Lung (tissue), 12 donors: Measurements from ENCODE around the gene ABCC4. TPM values are rescaled to one million over a fixed set of nuclear protein-coding genes. Genes with fewer than 3 reads are reported as not detected.
"Not testable (repeated sequence)": the region's sequence is repeated elsewhere in the genome, so short reads cannot be mapped to it uniquely, and the experiment has no call there.

Source experiments
- ATAC-seq: fragments of 200-7000 bp; cut with Tn5 transposase; one replicate; pipeline ENCODE4 v1.9.1; 2020; ENCODE audit warnings: moderate number of reproducible peaks; ENCODE audit not compliant: insufficient read depth, low FRiP score
- DNase-seq, 3 donors: peaks; one replicate each; pipeline ENCODE4 v3.0.0-alpha.2; 2013 to 2017
- H3K27ac ChIP-seq, 2 donors: one replicate each; pipeline ENCODE4 v1.5.1; 2013; ENCODE audit warnings: mild to moderate bottlenecking in 2 of 2, moderate library complexity in 2 of 2, control low read depth in 1 of 2, inconsistent platforms in 1 of 2, low read depth in 1 of 2, low read length in 1 of 2
- H3K27me3 ChIP-seq, 3 donors: one replicate each; pipeline ENCODE4 v1.5.1; 2013; ENCODE audit warnings: low read length in 2 of 3; ENCODE audit not compliant: control insufficient read depth in 3 of 3, insufficient read depth in 3 of 3
- H3K36me3 ChIP-seq, 4 donors: one replicate each; pipeline ENCODE4 v1.5.1; 2013; ENCODE audit warnings: low read length in 4 of 4, mild to moderate bottlenecking in 1 of 4, moderate library complexity in 1 of 4; ENCODE audit not compliant: control insufficient read depth in 4 of 4, insufficient read depth in 4 of 4
- H3K4me1 ChIP-seq, 5 donors: one replicate each; pipeline ENCODE4 v1.5.1; 2013; ENCODE audit warnings: low read length in 5 of 5, mild to moderate bottlenecking in 2 of 5, moderate library complexity in 1 of 5; ENCODE audit not compliant: control insufficient read depth in 5 of 5, insufficient read depth in 5 of 5
- H3K4me3 ChIP-seq: one replicate; pipeline ENCODE4 v1.5.1; 2013; ENCODE audit warnings: mild to moderate bottlenecking, control low read depth, moderate library complexity
- H3K9ac ChIP-seq, 2 donors: one replicate each; pipeline ENCODE4 v1.5.1; 2013; ENCODE audit warnings: low read length in 2 of 2, control low read depth in 1 of 2; ENCODE audit not compliant: insufficient read depth in 1 of 2
- H3K9me3 ChIP-seq, 4 donors: one replicate each; pipeline ENCODE4 v1.5.1; 2013; ENCODE audit warnings: low read length in 3 of 4, mild to moderate bottlenecking in 1 of 4, moderate library complexity in 1 of 4; ENCODE audit not compliant: control insufficient read depth in 4 of 4, insufficient read depth in 3 of 4
- WGBS, 2 donors: extraction: QIAGEN DNeasy Blood & Tissue Kit; methylation state at CpG; one replicate each; pipeline ENCODE4 v1.1.7; 2013; 5-methylcytosine and 5-hydroxymethylcytosine counted together
- polyA plus RNA-seq, 2 donors: library from polyadenylated mRNA; stranded (reverse); fragments of 200-250 nt; gene quantifications; one replicate each; pipeline ENCODE4 v1.2.1, GENCODE V29; 2013
- total RNA-seq, 2 donors: library from RNA; depleted of rRNA in 1 of 2; stranded (reverse); fragments of >200 nt in 1 of 2; gene quantifications; one replicate each; pipeline ENCODE4 v1.2.1, GENCODE V29; 2014 to 2021
- TF ChIP-seq, protein P1 (sequence below): IDR thresholded peaks from 2 replicates; pipeline ENCODE4 v1.5.1; 2012; ENCODE audit warnings: mild to moderate bottlenecking; ENCODE audit errors: control extremely low read depth, extremely low read depth
- donor health status: control.
- donor health status: control.
- donor health status: Bipolar disorder and iron deficiency.
- donor health status: healthy.
- donor health status: DM: yes; HTN: yes; CAD: no.

ABCC4 gene
- total and polyA plus RNA-seq, 4 donors, result 7.1 to 38.7 (median 20.6) TPM

DNA sequence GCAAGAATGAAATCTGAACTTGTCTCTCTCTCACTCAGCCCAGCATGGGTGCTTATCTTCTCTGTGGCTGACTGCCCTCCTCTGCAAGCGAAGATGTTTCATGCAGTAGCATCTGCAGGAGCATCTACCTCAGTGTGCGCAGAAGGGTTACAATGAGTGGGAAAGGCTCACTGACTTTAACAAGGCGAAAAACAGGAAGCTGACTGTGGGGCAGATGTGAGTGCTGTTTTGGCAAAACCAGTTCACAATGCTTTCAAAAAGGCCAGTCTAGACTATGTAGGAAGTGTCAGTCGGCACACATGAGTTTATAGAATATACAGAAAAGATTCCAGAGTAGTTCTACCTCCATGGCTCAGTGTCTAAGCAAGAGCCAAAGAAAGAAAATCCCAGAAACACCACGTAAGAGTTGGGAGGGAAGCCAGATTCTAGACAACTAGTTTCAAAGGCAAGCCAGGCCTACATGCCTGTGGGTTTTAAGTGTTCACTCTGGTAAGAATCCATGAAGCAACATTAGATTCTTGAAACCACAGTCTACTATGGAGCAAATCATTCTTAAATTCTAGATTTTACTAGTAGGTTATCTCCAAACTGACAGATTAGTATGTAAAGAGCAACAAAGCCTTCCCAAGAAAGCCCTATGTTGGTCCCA, 124.5 kb downstream of the ABCC4 start:
- no peak for ATAC-seq
- H3K27me3 ChIP-seq, result no peaks in the 10 kb centered on the region
- WGBS, 2 donors, result 71 to 74% methylated on average over 5 of the region's 5 CpGs
- no peak for DNase-seq
- H3K9me3 ChIP-seq, result no peaks in the 10 kb centered on the region
- no peak overlapping the region for H3K9ac ChIP-seq
- TF ChIP-seq, protein P1, sequence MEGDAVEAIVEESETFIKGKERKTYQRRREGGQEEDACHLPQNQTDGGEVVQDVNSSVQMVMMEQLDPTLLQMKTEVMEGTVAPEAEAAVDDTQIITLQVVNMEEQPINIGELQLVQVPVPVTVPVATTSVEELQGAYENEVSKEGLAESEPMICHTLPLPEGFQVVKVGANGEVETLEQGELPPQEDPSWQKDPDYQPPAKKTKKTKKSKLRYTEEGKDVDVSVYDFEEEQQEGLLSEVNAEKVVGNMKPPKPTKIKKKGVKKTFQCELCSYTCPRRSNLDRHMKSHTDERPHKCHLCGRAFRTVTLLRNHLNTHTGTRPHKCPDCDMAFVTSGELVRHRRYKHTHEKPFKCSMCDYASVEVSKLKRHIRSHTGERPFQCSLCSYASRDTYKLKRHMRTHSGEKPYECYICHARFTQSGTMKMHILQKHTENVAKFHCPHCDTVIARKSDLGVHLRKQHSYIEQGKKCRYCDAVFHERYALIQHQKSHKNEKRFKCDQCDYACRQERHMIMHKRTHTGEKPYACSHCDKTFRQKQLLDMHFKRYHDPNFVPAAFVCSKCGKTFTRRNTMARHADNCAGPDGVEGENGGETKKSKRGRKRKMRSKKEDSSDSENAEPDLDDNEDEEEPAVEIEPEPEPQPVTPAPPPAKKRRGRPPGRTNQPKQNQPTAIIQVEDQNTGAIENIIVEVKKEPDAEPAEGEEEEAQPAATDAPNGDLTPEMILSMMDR, result no peak
- no peak overlapping the region for H3K4me3 ChIP-seq
- H3K36me3 ChIP-seq, result peaks cover 0 to 15% (median 2%) of the 10 kb centered on the region in 4 donors
- H3K4me1 ChIP-seq, result peaks cover 0 to 4% (median 0%) of the 10 kb centered on the region in 5 donors
- H3K27ac ChIP-seq, result no peak overlapping the region

DNA sequence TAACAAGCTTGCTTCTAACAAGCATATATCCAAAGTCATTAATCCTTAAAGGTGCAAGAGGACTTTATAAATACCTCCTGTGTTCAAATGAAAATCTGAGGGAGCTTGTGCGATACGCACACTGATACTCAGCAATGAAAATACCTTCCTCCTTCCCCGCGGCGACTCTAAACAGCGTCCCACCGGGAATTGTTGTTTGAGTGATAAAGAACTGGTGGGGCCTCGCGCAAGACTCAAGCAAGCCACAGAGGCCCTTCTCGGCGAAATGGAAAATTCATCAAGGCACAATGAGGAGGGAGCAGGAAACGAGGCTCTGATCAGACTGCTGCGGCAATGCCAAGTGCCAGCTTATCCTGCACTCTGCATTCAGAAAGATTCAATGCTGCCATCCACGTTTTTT, 126.7 kb downstream of the ABCC4 start:
- TF ChIP-seq, protein P1, result no peak
- Histone ChIP-seq H3K27me3 (no peaks in the 10 kb centered on the region), H3K27ac (no peak overlapping the region), H3K4me1 (peaks cover 0 to 1% (median 0%) of the 10 kb centered on the region in 5 donors), H3K9ac (no peak overlapping the region), H3K36me3 (peaks cover 0 to 16% (median 2%) of the 10 kb centered on the region in 4 donors), H3K9me3 (no peaks in the 10 kb centered on the region), H3K4me3 (no peak overlapping the region)
- 90 to 94% methylated on average over 14 of the region's 14 CpGs for WGBS, 2 donors
- DNase-seq, result no peak
- ATAC-seq, result no peak

DNA sequence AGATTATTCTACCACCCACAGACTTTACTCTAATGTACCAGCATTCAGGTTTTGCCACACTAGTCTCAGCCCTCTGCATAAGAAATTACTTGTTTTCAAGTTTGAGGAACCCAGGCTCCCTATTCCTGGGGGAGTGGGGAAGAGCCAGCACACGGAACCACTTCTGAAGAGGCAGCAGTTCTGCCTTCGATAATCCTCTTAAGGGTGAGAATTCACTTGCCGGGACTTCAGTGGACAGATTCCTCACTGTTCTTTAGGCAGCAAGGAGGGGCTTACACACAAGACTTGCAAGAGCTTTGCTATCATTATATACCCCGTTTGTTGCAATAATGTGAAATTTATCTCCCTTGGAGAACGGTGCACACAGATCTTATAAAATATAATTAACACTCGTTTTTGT, 133.1 kb downstream of the ABCC4 start:
- Histone ChIP-seq H3K9ac (no peak overlapping the region), H3K4me3 (no peak overlapping the region), H3K9me3 (no peaks in the 10 kb centered on the region), H3K27ac (no peak overlapping the region), H3K36me3 (peaks cover 2 to 16% (median 5%) of the 10 kb centered on the region in 4 donors), H3K4me1 (no peaks in the 10 kb centered on the region), H3K27me3 (no peaks in the 10 kb centered on the region)
- TF ChIP-seq, protein P1, result no peak
- ATAC-seq (no peak), DNase-seq (no peak)
- 93 to 94% methylated on average over 6 of the region's 6 CpGs for WGBS, 2 donors

DNA sequence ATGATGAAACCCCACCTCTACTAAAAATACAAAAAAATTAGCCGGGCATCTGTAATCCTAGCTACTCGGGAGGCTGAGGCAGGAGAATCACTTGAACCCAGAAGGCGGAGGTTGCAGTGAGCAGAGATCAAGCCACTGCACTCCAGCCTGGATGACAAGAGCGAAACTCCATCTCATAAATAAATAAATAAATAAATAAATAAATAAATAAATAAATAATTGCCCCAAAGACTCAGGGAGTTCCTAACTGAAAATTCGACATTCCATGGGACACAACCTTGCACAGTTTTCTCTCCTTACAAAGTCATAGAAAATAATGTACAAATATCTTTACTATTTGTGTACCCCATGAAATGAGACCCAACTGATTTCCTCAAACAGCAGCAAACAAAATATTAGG, 134.2 kb downstream of the ABCC4 start:
- not testable (repeated sequence) for H3K27ac ChIP-seq, H3K4me1 ChIP-seq, H3K27me3 ChIP-seq, ATAC-seq, DNase-seq, H3K9me3 ChIP-seq, H3K9ac ChIP-seq, H3K4me3 ChIP-seq
- peaks cover 2 to 11% (median 5%) of the 10 kb centered on the region in 4 donors for H3K36me3 ChIP-seq
- 96 to 97% methylated on average over 5 of the region's 5 CpGs for WGBS, 2 donors
